ENCODE measurements around the gene APPBP2.
A peak's percentile ranks its signal among the peaks of the same experiment; 100 is the strongest.

Gene APPBP2

DNA sequence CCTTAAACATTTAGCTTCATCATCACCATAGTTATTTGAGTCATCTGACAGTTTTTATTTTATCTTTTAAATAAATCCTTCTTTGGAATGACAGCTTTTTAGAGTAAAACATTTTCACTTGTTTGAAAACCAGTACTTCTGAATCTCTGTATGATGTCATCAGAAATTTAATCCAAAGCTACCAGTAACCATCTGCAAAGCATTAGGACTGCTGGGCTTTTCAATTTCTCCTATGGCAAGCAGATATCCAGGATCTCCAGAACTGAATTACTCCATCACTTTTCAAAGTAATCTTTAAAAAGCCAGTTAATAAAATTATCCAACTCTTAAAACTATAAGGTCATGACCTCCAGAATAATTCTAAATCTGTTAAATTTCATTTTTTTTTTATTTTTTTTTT, 52.3 kb downstream of the APPBP2 start:
- no peak overlapping the region for H3K4me3 ChIP-seq (replicated peaks in 1 of 2; ENCODE audit: low read depth in 2 of 2, low read length in 2 of 2)
- TF ChIP-seq, protein P1, sequence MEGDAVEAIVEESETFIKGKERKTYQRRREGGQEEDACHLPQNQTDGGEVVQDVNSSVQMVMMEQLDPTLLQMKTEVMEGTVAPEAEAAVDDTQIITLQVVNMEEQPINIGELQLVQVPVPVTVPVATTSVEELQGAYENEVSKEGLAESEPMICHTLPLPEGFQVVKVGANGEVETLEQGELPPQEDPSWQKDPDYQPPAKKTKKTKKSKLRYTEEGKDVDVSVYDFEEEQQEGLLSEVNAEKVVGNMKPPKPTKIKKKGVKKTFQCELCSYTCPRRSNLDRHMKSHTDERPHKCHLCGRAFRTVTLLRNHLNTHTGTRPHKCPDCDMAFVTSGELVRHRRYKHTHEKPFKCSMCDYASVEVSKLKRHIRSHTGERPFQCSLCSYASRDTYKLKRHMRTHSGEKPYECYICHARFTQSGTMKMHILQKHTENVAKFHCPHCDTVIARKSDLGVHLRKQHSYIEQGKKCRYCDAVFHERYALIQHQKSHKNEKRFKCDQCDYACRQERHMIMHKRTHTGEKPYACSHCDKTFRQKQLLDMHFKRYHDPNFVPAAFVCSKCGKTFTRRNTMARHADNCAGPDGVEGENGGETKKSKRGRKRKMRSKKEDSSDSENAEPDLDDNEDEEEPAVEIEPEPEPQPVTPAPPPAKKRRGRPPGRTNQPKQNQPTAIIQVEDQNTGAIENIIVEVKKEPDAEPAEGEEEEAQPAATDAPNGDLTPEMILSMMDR (IDR thresholded peaks at IDR 0.05; ENCODE audit: low read depth, low read length) = no peak
- no peak for DNase-seq (ENCODE audit: low read depth in 2 of 2)

GRCh38 chr17:60472449-60472848, 53.6 kb downstream of the APPBP2 start:
- no peak for DNase-seq (ENCODE audit: low read depth in 2 of 2)
- TF ChIP-seq, protein P1 (IDR thresholded peaks at IDR 0.05; ENCODE audit: low read depth, low read length) = no peak
- no peak overlapping the region for H3K4me3 ChIP-seq (replicated peaks in 1 of 2; ENCODE audit: low read depth in 2 of 2, low read length in 2 of 2)

GRCh38 chr17:60471451-60471850, 54.6 kb downstream of the APPBP2 start:
- DNase-seq (ENCODE audit: low read depth in 2 of 2) = no peak
- no peak overlapping the region for H3K4me3 ChIP-seq (replicated peaks in 1 of 2; ENCODE audit: low read depth in 2 of 2, low read length in 2 of 2)
- TF ChIP-seq, protein P1 (IDR thresholded peaks at IDR 0.05; ENCODE audit: low read depth, low read length) = no peak

- no peak overlapping the region for H3K4me3 ChIP-seq (replicated peaks in 1 of 2; ENCODE audit: low read depth in 2 of 2, low read length in 2 of 2)
- TF ChIP-seq, protein P1 (IDR thresholded peaks at IDR 0.05; ENCODE audit: low read depth, low read length) = no peak
- DNase-seq (ENCODE audit: low read depth in 2 of 2) = peak in 1 of 2 donors; percentile 44
Observed at GRCh38 chr17:60468371-60468770, 57.7 kb downstream of the APPBP2 start.

DNA sequence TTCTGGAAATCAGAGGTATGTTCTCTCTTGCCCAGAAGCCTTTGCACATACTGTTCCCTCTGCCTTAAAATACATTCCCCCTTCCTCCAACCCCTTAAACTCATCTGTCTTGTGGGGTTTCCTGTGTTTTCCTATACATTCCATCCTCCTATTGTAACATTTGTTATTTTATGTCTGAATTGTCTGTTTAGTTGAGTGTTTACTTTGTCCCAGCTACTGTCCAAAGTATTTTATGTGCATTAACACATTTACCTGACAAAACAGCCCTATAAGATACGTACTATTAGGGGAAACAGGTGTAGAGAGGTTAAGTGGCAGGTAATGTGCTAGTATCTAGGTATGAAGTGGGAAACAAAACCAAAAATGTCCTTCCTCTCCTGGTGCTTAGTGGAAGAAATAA, 61.7 kb downstream of the APPBP2 start:
- no peak for DNase-seq (ENCODE audit: low read depth in 2 of 2)
- TF ChIP-seq, protein P1 (IDR thresholded peaks at IDR 0.05; ENCODE audit: low read depth, low read length) = no peak
- H3K4me3 ChIP-seq (replicated peaks in 1 of 2; ENCODE audit: low read depth in 2 of 2, low read length in 2 of 2) = no peak overlapping the region

DNA sequence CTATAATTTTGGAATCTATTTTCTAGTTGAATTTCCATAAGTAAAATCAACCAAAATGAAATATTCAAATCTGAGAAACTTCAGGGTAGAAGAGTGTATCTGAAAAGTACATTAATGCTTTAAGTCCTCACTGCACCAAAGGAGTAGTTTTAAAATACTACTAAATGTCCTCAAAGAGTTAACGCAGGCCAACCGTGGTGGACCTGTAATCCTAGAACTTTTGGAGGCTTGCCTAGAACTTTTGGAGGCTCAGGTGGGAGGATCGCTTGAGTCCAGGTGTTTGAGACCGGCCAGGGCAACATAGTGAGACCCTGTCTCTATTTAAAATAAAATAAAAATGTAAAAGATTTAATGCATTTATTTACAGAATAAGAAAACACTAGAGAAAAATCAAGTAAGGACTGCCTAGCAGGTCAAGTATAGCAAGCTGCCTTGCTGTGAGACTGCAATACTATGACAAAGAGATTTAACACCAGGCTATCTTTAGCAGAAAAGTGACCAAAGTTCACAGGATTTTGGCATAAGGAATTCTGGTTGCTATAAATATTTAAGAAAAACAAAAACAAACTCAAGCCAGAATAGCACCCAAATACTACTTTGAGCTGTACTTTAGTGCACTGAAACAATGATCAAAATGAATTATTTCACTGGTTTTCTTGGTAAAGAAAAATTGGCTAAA, 62.7 kb downstream of the APPBP2 start:
- TF ChIP-seq, protein P1 (IDR thresholded peaks at IDR 0.05; ENCODE audit: low read depth, low read length) = no peak
- DNase-seq (ENCODE audit: low read depth in 2 of 2) = peak; percentile 13 to 28
- H3K4me3 ChIP-seq (replicated peaks in 1 of 2; ENCODE audit: low read depth in 2 of 2, low read length in 2 of 2) = no peak overlapping the region

DNA sequence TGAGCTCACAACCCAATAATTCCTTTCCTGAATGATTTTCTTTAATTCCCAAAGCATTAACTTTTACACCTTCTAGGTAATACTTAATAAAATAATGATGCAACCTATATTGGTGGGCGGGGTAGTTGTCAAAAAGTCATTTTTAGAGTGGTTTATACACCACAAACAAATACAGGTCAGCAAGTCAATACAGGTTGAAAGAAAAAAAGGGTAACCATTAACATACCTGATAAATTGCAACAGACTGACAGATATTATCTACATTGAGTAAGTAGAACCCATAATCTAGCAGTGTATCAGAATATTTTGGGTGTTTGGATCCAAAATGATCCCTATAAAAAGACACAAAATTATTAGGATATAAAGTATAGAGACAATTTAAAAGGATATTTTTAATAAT, 64.5 kb downstream of the APPBP2 start:
- no peak for DNase-seq (ENCODE audit: low read depth in 2 of 2)
- no peak overlapping the region for H3K4me3 ChIP-seq (replicated peaks in 1 of 2; ENCODE audit: low read depth in 2 of 2, low read length in 2 of 2)
- TF ChIP-seq, protein P1 (IDR thresholded peaks at IDR 0.05; ENCODE audit: low read depth, low read length) = no peak
